Retinal pigment epithelial cell (primary cell): ENCODE measurements around the gene PLXNC1.

Experiments
- DNase-seq: peaks from one replicate; pipeline ENCODE4 v3.0.0-alpha.2; 2010; ENCODE audit warnings: low read depth
- H3K4me3 ChIP-seq: 2 replicates; pipeline ENCODE4 v1.5.1; 2011; ENCODE audit warnings: mild to moderate bottlenecking, low read length, control low read depth, moderate library complexity
- CTCF ChIP-seq: conservative IDR thresholded peaks from 2 replicates; pipeline ENCODE4 v1.5.1; 2011; ENCODE audit warnings: low read depth, low read length, control low read depth, inconsistent platforms

PLXNC1 gene

GRCh38 chr12:94185801-94186200 lies 37.4 kb downstream of the PLXNC1 start:
- no peak overlapping the region for H3K4me3 ChIP-seq
- no peak for DNase-seq
- no peak for TF ChIP-seq CTCF

GRCh38 chr12:94186278-94187241 lies 38.2 kb downstream of the PLXNC1 start:
- DNase-seq, result peak; percentile 28
- H3K4me3 ChIP-seq, result peak overlapping the region; percentile 55
- no peak for TF ChIP-seq CTCF

GRCh38 chr12:94187361-94187760 lies 39.0 kb downstream of the PLXNC1 start:
- peak overlapping the region; percentile 55 for H3K4me3 ChIP-seq
- DNase-seq, result no peak
- no peak for TF ChIP-seq CTCF

- no peak for DNase-seq
- no peak overlapping the region for H3K4me3 ChIP-seq
- no peak for TF ChIP-seq CTCF
Measured at GRCh38 chr12:94190623-94191022, 42.2 kb downstream of the PLXNC1 start.

GRCh38 chr12:94191023-94191422 lies 42.6 kb downstream of the PLXNC1 start:
- no peak for DNase-seq
- TF ChIP-seq CTCF, result no peak
- no peak overlapping the region for H3K4me3 ChIP-seq

GRCh38 chr12:94191811-94192210 lies 43.4 kb downstream of the PLXNC1 start:
- TF ChIP-seq CTCF, result no peak
- DNase-seq, result no peak
- no peak overlapping the region for H3K4me3 ChIP-seq

- TF ChIP-seq CTCF, result no peak
- no peak overlapping the region for H3K4me3 ChIP-seq
- DNase-seq, result no peak
Measured at GRCh38 chr12:94192506-94192905, 44.1 kb downstream of the PLXNC1 start.
